IgD-negative memory B cell (primary cell): ENCODE measurements around the gene SFTPB. TPM values are rescaled to one million over a fixed set of nuclear protein-coding genes. Genes with fewer than 3 reads are reported as not detected.
A peak's percentile ranks its signal among the peaks of the same experiment; 100 is the strongest.

ENCODE experiments used
- H3K27ac Mint-ChIP-seq, 3 donors: one replicate each; pipeline ENCODE4 v1.8.0; 2020 to 2022; ENCODE audit warnings: mild to moderate bottlenecking in 3 of 3, mixed read lengths in 3 of 3, moderate library complexity in 1 of 3
- H3K27me3 Mint-ChIP-seq: one replicate; pipeline ENCODE4 v1.8.0; 2021; ENCODE audit warnings: mixed read lengths
- H3K36me3 Mint-ChIP-seq: one replicate; pipeline ENCODE4 v1.8.0; 2020; ENCODE audit warnings: mild to moderate bottlenecking, mixed read lengths
- H3K4me1 Mint-ChIP-seq, 3 donors: one replicate each; pipeline ENCODE4 v1.8.0; 2020 to 2022; ENCODE audit warnings: mixed read lengths in 3 of 3, mild to moderate bottlenecking in 1 of 3
- H3K4me3 Mint-ChIP-seq, 4 donors: one replicate each; pipeline ENCODE4 v1.8.0; 2020 to 2022; ENCODE audit warnings: mild to moderate bottlenecking in 4 of 4, mixed read lengths in 4 of 4, moderate library complexity in 3 of 4
- H3K9me3 Mint-ChIP-seq, 3 donors: one replicate each; pipeline ENCODE4 v1.8.0; 2020 to 2021; ENCODE audit warnings: mixed read lengths in 3 of 3, mild to moderate bottlenecking in 1 of 3
- polyA plus RNA-seq: library from polyadenylated mRNA; unstranded; fragments of 300-500 nt; fragmentation: Illumina TruSeq; gene quantifications from one replicate; pipeline ENCODE4 v1.2.3, GENCODE V29; 2021

SFTPB gene
- polyA plus RNA-seq, 1 donor from 2014 or later, result not detected

- Mint-ChIP-seq H3K4me3 (peak overlapping the region; percentile 95 to 98 (median 97)), H3K27ac (peak overlapping the region; percentile 53 to 96 (median 93)), H3K9me3 (no peaks in the 10 kb centered on the region), H3K4me1 (peaks cover 19 to 24% (median 23%) of the 10 kb centered on the region in 3 donors), H3K36me3 (peaks cover 1% of the 10 kb centered on the region), H3K27me3 (no peaks in the 10 kb centered on the region)
Measured at GRCh38 chr2:85611217-85611704, 56.7 kb downstream of the SFTPB start.

Other genes starting within 250 kb of the SFTPB start
- not detected for gene SH2D6, start 249.5 kb downstream of the SFTPB start, polyA plus RNA-seq
- 72.2 TPM for gene MAT2A, start 129.0 kb downstream of the SFTPB start, polyA plus RNA-seq
- gene GGCX, start 106.7 kb downstream of the SFTPB start, polyA plus RNA-seq, result 16.1 TPM
- 240 TPM for gene VAMP8, start 90.6 kb downstream of the SFTPB start, polyA plus RNA-seq
- 43.0 TPM for gene VAMP5, start 83.8 kb downstream of the SFTPB start, polyA plus RNA-seq
- gene RNF181, start 72.5 kb downstream of the SFTPB start, polyA plus RNA-seq, result 206 TPM
- 13.4 TPM for gene TMEM150A, start 65.5 kb downstream of the SFTPB start, polyA plus RNA-seq
- gene C2orf68, start 56.1 kb downstream of the SFTPB start, polyA plus RNA-seq, result 18.3 TPM
- 61.2 TPM for gene USP39, start 52.0 kb downstream of the SFTPB start, polyA plus RNA-seq
- 64.8 TPM for gene GNLY, start 26.2 kb upstream of the SFTPB start, polyA plus RNA-seq
- not detected for gene ATOH8, start 85.8 kb upstream of the SFTPB start, polyA plus RNA-seq
- 38.2 TPM for gene ST3GAL5, start 220.8 kb upstream of the SFTPB start, polyA plus RNA-seq